MG63 (cell line): Measurements from ENCODE around the gene TKFC. TPM values are rescaled to one million over a fixed set of nuclear protein-coding genes. Genes with fewer than 3 reads are reported as not detected.

ENCODE experiments used
- DNase-seq: peaks from one replicate; pipeline ENCODE4 v3.0.0-alpha.2; 2020
- H3K27me3 ChIP-seq: fragments of 250-450 bp; sonication (Bioruptor Pico); 2 replicates; pipeline ENCODE4 v1.5.1; 2020; ENCODE audit warnings: mild to moderate bottlenecking, moderate library complexity
- H3K36me3 ChIP-seq: fragments of 250-450 bp; sonication (Bioruptor Pico); 2 replicates; pipeline ENCODE4 v1.5.1; 2020; ENCODE audit warnings: mild to moderate bottlenecking, moderate library complexity
- H3K4me3 ChIP-seq: fragments of 250-450 bp; sonication (Bioruptor Pico); 2 replicates; pipeline ENCODE4 v1.5.1; 2020; ENCODE audit warnings: mild to moderate bottlenecking, moderate library complexity
- H3K9me3 ChIP-seq: fragments of 250-450 bp; sonication (Bioruptor Pico); 2 replicates; pipeline ENCODE4 v1.5.1; 2020; ENCODE audit warnings: mild to moderate bottlenecking, moderate library complexity
- total RNA-seq: library from RNA; depleted of rRNA; stranded (reverse); fragments of >200 nt; shearing (Covaris generic); gene quantifications from 2 replicates; pipeline ENCODE4 v1.2.3, GENCODE V29; 2014; ENCODE audit warnings: low replicate concordance

Gene TKFC
- total RNA-seq, 1 experiment from 2014 or later, result 36.0 TPM

DNA sequence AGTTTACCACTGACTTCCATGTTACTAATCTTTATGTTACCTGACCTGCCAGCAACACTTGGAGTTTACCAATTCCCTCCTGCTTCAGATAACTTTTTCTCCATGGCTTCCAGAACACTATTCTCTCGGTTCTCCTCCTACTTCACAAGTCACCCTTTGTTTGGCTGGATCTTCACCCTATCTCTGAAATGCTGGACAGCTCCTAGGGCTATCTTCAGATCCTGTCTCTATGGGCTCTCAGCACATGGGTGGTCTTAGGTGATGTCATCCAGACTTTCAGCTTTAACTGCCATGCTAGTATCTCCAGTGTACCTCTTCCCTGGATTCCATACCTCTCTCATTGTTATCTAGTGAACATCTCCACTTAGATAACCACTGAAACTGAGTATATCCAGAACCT, 25.7 kb upstream of the TKFC start:
- no peaks in the 10 kb centered on the region for H3K9me3 ChIP-seq
- DNase-seq, result no peak
- H3K27me3 ChIP-seq, result no peaks in the 10 kb centered on the region
- H3K36me3 ChIP-seq, result peaks cover 82% of the 10 kb centered on the region
- H3K4me3 ChIP-seq, result no peak overlapping the region

- H3K36me3 ChIP-seq, result peaks cover 84% of the 10 kb centered on the region
Measured at GRCh38 chr11:61309141-61309540, 23.9 kb upstream of the TKFC start.

DNA sequence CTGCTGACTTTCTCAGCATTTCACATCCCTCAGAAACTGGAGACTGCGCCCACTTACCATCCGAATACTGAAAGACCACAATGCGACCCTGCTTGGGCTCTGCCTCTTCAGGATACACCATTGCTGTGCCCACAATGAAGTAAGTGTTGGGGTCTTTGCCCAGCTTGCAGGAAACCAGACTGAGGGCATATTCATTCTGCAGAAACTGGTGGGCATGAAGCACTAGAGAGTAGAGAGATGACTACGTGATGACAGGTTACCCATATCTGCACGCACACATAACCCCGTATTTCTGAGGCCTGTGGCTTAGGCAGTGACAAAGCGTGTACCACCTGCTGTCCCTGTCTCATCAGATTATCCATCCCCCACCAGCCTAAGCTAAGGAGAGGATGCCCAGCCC, 23.3 kb upstream of the TKFC start:
- DNase-seq, result no peak
- no peaks in the 10 kb centered on the region for H3K9me3 ChIP-seq
- H3K4me3 ChIP-seq, result no peak overlapping the region
- peaks cover 85% of the 10 kb centered on the region for H3K36me3 ChIP-seq
- no peaks in the 10 kb centered on the region for H3K27me3 ChIP-seq

More at GRCh38 chr11:61309141-61309540, 23.9 kb upstream of the TKFC start:
- Histone ChIP-seq H3K4me3 (no peak overlapping the region), H3K9me3 (no peaks in the 10 kb centered on the region), H3K27me3 (no peaks in the 10 kb centered on the region)
- no peak for DNase-seq

- no peaks in the 10 kb centered on the region for H3K9me3 ChIP-seq
- no peak overlapping the region for H3K4me3 ChIP-seq
- DNase-seq, result no peak
- no peaks in the 10 kb centered on the region for H3K27me3 ChIP-seq
- peaks cover 86% of the 10 kb centered on the region for H3K36me3 ChIP-seq
Measured at GRCh38 chr11:61310749-61311148, 22.3 kb upstream of the TKFC start.

DNA sequence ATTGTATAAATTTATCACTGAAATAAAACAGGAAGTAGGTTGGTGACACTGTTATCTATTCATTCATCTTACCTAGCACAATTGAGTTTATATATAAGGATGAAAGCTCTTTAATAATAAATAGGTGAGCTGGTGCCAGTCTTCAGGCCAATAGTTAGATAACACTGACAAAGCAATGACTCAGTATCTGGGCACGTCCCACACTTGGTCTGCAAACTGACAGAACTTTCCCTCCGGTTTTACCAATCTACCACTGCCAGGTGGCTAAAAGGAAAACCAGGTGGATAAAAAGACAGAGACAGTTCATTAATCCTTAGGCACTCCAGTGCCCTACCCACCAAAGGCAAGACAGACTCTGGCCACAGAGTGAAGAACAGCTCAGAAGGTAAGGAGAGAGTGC, 17.8 kb upstream of the TKFC start:
- no peak overlapping the region for H3K4me3 ChIP-seq
- peaks cover 73% of the 10 kb centered on the region for H3K36me3 ChIP-seq
- DNase-seq, result no peak
- no peaks in the 10 kb centered on the region for H3K9me3 ChIP-seq
- H3K27me3 ChIP-seq, result no peaks in the 10 kb centered on the region

GRCh38 chr11:61325649-61326414, 7.2 kb upstream of the TKFC start:
- Histone ChIP-seq H3K27me3 (no peaks in the 10 kb centered on the region), H3K4me3 (no peak overlapping the region), H3K9me3 (no peaks in the 10 kb centered on the region), H3K36me3 (peaks cover 88% of the 10 kb centered on the region)
- DNase-seq, result no peak

- H3K4me3 ChIP-seq, result no peak overlapping the region
- no peaks in the 10 kb centered on the region for H3K27me3 ChIP-seq
- H3K36me3 ChIP-seq, result peaks cover 75% of the 10 kb centered on the region
- no peak for DNase-seq
- H3K9me3 ChIP-seq, result no peaks in the 10 kb centered on the region
Measured at GRCh38 chr11:61327669-61328071, 5.4 kb upstream of the TKFC start.

- no peak for DNase-seq
- H3K9me3 ChIP-seq, result no peaks in the 10 kb centered on the region
- no peaks in the 10 kb centered on the region for H3K27me3 ChIP-seq
- H3K4me3 ChIP-seq, result no peak overlapping the region
- H3K36me3 ChIP-seq, result peaks cover 70% of the 10 kb centered on the region
Measured at GRCh38 chr11:61328351-61328750, 4.7 kb upstream of the TKFC start.

DNA sequence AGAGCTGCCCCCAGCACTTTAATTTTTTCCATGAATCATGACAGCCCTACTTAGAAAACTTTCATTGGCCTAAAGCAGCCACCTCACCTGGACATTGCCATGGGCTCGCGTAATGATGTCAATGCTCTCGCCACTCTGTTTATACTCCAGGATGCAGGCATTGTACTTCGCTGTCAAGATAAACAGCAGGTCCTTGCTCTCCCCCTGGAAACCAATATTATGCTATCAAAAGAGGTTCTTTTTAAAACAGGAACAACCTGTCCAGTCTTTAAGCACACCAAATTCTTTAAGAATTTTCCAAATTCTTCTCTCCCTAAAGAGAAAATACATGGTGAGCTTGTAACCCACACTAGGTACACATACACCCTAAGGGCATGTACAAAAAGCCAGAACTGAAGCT, 3.2 kb upstream of the TKFC start:
- no peak for DNase-seq
- Histone ChIP-seq H3K36me3 (peaks cover 58% of the 10 kb centered on the region), H3K27me3 (no peaks in the 10 kb centered on the region), H3K9me3 (no peaks in the 10 kb centered on the region), H3K4me3 (no peak overlapping the region)

DNA sequence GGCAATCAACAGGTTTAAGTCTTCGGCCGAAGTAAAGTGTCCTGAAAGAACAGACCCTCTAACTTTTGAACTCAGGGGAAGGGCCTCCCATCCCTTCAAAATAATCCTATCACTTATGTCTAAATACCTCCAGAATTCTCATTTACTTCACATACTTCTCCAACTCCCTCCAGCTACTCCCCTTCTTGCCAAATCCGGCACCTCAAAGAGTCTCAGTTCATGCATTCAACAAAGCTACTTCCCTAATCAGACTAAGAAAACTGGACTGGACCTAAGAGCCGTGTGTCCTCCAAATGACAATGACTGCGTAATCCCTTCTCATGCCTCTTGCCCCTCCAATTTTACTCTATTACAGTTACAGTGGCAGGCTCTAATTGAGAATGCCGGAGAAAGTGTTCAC, 1.4 kb upstream of the TKFC start:
- no peak for DNase-seq
- no peaks in the 10 kb centered on the region for H3K9me3 ChIP-seq
- no peaks in the 10 kb centered on the region for H3K27me3 ChIP-seq
- H3K36me3 ChIP-seq, result peaks cover 44% of the 10 kb centered on the region
- H3K4me3 ChIP-seq, result peak overlapping the region; percentile 81

DNA sequence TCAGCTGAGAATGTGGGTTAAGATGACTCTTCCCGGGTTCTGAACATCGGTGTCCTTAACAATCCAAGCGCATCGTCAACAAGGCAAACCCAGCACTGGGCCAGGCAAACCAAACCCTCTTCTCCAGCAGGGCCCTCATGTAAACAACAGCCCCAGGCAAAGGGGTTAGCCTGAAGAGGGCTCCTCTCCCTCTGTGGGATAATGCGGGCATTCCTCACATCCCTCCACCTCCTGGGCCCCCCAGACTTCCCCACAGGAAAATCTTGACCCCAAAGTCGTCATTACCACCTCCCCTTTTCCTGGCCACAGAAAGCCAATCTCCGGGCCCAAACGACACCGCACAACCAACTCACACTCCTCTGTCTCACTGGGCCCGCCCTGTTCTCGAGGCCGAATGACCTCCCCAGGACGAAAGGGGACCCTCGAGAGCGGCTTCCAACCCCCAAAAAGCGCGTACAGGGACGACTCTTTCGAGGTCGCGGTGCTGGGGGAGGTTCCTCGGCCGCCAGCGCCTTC, 689 bp upstream of the TKFC start:
- no peak for DNase-seq
- Histone ChIP-seq H3K27me3 (no peaks in the 10 kb centered on the region), H3K4me3 (peak overlapping the region; percentile 81)

DNA sequence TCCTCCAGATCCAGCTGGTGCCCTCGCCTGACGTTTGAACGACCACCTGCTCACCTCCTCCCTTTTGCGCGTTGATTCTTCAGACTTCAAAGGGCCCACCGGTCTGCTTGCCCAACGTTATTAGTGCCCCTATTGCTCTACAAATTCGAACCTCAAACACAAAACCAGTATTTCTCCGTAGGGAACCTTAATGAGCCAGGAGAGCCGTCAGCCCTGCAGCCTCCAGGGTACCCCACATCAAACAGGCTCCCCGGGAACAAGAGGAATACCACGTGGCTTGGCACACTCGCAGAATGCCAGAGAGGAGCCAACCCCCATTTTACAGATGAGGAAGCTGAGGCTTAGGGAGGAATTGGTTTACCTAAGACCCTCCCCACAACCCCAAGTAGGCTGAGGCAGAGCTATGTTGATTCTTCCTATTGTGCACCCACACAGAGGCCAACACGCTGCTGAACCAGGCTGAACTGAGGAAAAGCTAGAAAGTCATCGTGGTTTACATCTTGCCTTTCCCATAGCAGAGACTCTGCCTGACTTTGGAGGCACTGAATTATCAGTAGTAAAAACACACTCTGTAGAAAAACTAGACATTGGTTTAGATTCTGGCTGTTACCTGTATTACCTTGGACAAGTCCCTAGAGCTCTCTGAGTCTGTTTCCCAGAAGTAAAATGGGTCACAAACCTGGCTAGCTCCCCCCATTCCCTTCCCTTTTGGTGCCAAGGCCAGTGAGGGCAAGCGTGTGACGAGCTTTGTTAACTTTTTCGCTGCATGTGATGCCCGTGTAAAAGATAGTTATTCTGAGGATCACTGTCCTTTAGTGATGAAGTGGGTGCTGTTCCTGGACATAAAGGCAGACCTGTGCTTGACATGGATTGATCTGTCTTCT, 764 bp downstream of the TKFC start:
- Histone ChIP-seq H3K9me3 (no peaks in the 10 kb centered on the region), H3K36me3 (peaks cover 27% of the 10 kb centered on the region), H3K27me3 (no peaks in the 10 kb centered on the region), H3K4me3 (peak overlapping the region; percentile 81)
- DNase-seq, result no peak

More for the DNA sequence above, 689 bp upstream of the TKFC start:
- H3K36me3 ChIP-seq, result peaks cover 39% of the 10 kb centered on the region
- no peaks in the 10 kb centered on the region for H3K9me3 ChIP-seq

GRCh38 chr11:61334434-61335354, 1.7 kb downstream of the TKFC start:
- H3K36me3 ChIP-seq, result peaks cover 18% of the 10 kb centered on the region
- peak; percentile 31 for DNase-seq
- H3K4me3 ChIP-seq, result no peak overlapping the region
- no peaks in the 10 kb centered on the region for H3K9me3 ChIP-seq
- no peaks in the 10 kb centered on the region for H3K27me3 ChIP-seq

DNA sequence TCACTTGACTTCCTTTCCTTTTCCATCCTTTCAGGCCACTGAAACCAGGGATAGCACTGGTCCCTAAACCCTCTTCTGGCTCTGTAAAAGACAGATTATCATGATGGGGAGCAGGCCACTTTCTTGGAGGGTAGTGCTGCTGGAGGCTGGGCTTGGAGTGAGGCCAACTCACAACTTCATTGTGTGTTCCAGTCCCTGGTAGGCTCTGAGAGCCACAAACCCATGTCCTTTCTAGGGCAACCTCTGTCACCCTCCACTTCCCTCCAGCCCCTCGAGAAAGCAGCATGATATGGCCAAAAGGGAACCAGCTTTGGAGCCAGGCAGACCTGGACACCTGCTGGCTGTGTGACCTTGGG, 2.3 kb downstream of the TKFC start:
- Histone ChIP-seq H3K4me3 (no peak overlapping the region), H3K27me3 (no peaks in the 10 kb centered on the region), H3K36me3 (peaks cover 11% of the 10 kb centered on the region), H3K9me3 (no peaks in the 10 kb centered on the region)
- DNase-seq, result no peak

DNA sequence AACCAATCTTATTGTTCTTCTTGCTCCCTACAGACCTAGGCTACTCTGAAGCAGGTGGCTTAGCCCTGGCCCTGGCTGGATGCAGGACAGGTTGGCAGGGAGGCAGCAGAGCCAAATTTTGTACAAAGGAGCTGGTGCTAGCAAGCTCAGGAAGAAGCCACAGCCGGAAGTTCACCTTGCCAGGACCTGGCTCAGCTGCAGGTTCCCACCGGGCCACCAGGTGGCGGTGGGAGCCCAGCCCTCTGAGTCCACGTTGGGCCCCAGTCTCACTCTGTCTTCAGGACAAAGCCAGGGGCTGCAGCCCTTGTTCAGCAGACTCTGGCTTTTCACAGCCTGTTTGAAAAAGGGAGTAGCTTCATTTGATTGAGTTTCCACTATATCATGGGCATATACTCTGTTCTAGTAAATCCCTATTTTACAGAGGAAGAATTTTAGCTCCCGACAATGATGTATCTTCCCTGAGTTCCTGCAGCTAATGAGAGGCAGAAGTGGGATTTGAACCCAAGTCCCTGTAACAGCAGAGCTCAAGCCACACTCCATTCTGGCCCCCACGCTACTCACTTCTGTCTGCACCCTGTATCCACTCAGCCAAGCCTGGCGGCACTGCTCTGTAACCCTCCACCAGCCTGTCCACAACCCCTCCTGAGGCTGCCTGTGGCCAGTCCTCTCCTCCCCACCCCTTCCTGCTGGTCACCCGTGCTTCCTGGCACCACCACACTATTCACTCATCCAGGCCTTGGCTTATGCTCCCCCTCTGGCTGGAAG, 3.3 kb downstream of the TKFC start:
- no peaks in the 10 kb centered on the region for H3K27me3 ChIP-seq
- peak; percentile 65 for DNase-seq
- peaks cover 8% of the 10 kb centered on the region; the same call in 1 of the 2 replicates for H3K36me3 ChIP-seq
- no peaks in the 10 kb centered on the region for H3K9me3 ChIP-seq
- H3K4me3 ChIP-seq, result no peak overlapping the region
